D341Med (cell line): ENCODE results near the gene REC8.
A peak's percentile ranks its signal among the peaks of the same experiment; 100 is the strongest.
"Not testable (repeated sequence)": the region's sequence is repeated elsewhere in the genome, so short reads cannot be mapped to it uniquely, and the experiment has no call there.

ENCODE experiments used
- DNase-seq: peaks from one replicate; pipeline ENCODE4 v3.0.0; 2012; ENCODE audit warnings: low spot score

Gene REC8

DNA sequence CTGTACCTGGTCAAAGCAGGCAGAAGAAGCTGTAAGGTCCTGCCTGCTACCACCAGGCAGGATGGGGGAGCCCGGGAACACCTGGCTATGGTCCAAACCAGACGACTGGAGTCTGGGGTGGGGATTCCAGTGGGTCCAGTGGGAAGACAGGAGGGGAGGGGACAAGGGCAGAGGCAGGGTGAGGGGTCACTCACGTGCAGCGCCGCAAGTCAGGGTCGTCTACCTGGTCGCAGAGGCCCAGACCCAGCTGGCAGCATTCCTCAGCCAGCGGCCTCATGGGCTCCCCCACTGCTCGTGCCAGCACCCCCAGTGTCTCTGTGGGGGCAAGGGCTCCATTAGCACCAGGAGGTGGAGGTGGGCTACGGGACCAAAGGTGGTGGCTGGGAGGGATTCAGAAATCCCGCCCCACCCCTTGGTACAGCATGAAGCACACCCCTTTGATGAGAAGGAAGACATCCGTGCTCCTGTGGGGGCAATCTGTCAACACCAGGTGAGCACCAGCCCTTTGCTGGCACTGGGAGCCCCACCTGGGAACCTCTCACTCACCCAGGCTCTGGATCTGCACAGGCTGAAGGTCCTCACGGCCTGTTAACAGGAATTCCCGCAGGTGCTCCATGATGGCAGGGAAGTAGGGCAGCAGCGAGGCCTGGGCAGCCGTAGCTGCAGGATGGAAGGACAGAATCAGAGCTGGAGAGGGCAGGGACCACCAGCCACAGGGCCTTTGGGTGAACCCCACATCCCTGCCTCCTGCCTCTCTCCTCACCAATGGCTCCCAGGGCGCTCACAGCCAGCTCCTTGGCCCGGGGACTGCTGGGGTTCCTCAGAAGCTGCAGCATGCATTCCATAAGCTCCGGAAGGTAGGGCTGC lies 12.5 kb downstream of the REC8 start:
- DNase-seq: no peak

DNA sequence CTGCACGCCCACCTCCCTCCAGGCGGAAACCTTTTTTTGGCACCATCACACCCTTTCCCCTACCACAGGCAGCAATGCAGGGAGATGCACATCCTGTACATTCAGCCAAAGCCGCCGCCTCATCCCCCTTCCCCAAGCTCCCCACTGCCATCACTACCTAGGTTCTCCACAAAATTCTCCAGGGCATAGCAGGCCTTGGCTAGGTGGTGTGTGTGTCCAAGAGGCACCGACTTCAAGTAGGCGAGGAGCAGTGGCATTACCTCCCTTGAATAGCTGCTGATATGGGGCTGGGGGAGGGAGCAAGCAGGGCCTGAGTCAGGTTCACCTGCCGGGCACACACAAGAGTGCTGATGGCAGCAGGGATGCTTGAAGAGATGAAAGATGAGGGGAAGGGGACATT lies 13.1 kb downstream of the REC8 start:
- DNase-seq: no peak

DNA sequence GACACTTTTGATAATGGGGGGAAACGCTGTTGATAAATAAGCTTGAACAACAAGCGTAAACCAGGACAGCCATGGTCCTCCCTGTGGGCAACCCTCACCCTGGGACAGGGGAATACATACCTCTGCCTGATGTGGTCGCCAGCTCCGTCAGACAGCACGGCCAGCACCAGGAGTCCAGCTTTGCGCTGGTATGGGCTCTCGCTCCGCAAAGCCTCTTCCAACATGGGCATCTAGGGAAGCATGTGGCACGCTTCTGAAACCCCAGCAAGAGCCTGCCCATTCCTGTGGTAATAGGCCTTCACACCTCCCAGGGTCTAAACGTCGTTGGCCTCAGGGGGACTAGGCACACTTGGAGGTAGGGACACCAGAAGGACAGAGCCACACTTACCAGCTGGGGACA lies 13.9 kb downstream of the REC8 start:
- DNase-seq: no peak

DNA sequence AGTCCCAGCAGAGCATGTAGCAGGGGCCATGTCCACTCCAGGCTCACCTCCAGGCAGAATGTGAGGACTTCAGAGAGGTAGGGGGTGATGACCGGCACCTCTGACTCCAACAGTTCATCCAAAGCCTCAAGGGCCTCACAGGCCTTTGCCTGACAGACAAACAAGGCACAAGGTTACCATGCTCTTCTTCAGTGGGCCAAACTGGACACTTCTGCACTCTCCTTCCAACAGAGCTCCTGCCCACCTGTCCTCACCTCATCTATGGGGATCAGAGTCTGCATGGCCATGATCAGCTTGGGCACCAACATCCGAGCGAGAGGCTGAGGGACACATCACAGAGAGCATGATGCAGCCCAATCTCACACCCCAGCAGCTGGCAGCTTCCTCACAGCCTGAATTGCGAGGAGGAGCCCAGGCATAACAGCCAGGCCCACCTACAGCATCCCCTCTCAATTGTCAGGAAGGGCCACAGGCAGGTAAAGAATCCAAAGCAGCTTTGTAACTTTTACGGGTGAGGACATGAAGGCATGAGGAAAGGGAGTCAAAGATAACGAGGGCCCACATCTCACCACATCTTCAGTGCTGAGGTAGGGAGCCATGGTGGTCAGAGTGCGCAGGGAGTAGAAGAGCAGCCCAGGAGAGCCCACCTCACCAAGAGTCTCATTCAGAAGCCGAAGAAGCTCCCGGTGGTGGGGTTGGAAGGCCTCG lies 15.1 kb downstream of the REC8 start:
- DNase-seq: no peak

DNA sequence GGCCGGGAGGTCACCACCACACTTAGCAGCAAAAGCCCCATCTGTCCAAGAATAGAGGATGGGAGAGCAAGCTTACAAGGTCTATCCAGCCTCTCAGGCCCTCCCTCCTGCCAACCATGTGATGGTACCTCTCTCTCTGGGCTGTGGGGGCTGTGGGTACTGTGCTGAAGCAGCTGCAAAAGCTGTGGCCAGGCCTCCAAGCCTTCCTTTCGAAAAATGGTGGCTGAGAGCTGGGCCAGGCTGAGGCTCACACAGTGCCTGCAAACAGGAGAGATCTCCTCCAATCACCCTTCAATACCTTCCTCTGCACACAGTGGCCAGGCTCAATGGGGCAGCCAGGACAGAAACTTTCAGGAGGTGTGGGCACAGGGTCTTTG lies 15.6 kb downstream of the REC8 start:
- no peak for DNase-seq

DNA sequence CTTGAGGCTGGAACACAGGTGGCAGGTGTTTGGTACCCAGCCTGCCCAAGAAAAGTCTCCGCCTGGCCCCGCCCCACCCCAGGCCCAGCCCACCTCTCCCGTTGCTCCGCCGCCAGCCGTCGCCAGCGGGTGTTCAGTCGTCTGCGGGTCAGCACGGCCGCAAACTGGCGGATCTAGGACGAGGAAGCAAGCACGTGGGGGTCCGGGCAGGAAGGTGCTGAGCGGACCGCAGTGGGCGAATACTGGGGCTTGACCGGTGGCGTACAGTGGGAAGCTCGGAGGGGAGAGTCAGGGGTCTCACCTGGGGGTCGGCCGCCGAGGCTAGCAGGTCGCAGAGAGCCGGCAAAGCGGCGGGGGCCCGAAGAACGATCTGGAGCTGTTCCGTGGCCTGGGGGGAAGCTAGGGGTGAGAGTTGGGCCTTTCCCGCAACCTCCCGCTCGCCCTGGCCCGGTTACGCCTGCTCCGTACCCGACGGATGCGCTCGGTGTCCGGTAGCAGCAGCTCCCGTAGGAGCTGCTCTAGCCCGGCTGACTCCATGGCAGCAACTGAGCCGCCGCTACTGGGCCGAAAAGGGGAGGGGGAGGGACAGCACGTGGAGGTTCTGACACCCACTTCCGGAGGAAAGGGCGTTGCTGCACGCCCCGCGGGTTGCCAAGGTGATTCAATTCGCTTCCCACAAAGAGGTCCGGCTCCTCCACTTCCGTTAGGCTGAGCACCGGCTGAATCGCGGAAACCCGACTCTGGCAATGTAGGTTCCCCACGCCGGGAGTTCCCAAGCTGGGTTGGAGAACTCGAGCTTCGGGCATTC lies 16.6 kb downstream of the REC8 start, which contains the start of gene IPO4:
TSS of gene IPO4 (minus strand) at position 566 of the 808 bp plus-strand sequence. CDS start at position 537, 29 bp downstream.
- peak; percentile 97 for DNase-seq

DNA sequence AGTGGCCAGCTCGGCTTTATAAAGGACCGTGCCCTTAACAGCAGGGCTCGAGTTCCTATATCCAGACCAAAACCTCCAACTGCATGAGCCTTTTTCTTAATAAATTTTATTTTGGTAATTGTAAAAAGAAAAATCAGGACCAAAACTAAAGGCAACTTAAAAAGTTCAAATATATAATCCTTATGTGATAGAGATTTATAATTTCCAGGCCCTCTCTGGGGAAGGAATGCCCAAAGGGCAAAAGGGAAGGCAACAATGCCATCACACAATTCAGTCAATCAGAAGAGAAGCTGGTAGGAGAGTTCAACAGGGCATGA lies 17.1 kb downstream of the REC8 start:
- no peak for DNase-seq

DNA sequence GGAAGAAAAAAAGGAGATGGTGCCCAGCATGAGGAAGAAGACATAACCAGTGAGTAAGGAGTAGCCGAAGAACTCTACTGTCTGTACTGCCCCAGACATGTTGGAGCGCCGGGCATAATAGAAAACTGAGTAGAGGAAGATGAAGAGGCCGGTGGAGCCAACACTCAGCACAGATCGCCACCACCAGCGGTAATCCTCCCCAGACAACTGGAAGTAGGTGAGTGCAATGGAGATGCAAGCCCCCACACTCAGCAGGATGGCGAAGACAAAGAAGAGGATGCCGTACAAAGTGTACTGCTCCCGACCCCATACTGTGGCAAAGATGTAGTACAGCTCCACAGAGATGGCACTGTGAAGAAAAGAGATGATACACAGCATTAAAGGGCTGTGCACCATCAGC lies 17.6 kb downstream of the REC8 start:
- no peak for DNase-seq

DNA sequence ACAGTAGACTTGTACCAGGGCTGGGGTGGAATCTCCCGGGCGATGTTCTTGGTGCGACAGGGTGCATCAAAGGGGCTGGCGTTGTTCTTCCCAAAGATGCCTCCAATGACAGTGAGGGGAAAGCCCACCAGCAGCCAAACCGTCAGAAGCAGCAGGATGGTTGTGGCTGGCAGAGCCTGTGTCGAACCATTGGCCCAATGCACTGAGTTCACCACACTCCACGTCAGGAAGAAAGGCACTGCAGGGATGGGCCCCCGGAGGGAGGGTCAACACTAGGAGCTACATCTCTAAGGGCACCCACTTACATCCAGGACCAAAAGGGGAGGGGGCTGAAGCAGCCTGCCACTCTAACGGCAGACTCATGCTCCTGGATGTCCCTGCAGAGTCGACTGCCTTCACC lies 18.5 kb downstream of the REC8 start:
- no peak for DNase-seq

DNA sequence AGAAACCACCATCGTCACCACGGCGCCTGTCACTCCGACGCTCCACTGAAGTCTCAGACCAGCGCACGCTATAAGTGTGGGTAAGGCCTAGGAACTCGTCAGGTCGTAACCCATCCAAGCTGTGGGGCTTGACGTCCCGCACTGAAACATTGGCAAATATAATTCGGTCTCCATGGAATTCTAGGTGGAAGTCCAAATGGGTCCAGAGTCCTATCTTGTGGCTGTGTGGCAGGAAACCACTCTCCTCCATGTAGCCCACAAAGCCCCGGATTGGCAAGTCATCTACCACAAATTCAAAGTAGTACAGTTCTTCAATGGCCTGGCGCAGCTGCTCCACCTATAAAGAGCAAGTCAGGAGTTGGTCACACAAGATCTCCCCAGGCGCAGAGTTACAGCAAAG lies 21.1 kb downstream of the REC8 start:
- no peak for DNase-seq

DNA sequence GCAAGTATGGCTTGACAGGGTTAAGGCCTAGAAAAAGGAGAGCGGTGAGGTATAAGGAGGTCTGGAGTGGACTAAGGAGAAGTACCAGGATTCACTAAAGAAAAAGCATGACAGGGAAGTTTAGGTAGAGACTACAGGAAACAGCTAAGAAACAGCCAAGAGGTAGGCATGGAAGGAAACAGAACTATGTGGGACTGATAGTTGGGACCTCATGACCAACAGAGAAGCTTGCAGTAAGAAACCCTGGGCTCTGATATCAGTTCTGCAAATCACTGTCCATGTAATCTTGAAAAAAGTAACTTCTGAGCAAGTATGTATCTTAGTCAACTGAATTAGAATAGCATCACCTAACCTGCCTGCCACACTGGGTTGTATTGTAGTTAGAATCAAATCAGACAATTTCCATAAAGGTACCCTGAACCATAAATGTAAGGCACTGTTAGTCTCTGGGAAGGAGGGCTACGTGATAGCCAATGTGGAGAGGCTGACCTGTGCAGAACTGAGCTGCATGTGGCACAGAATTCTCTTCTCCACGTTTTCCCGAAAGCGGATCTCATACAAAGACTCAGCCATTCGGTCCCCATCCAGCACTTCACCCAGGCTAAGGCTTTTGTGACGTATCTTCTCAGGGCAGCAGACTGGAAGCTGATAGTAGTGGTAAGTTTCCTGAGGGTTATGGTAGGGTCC lies 22.4 kb downstream of the REC8 start:
- no peak for DNase-seq

DNA sequence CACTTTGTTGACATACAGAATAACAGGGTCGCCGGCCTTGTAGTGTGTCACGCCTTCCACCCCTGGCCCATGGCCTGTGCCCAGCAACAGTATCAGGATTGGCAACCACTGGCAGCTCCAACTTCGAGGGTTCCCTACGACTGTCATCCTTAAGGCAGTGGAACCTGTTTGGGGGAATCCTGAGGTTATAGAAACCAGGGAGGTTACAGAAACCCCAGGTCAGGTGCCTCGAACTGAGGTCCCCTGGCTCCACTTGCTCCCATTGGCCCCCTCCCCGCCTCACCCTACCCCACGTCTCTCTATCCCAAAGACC lies 22.9 kb downstream of the REC8 start:
- no peak for DNase-seq

DNA sequence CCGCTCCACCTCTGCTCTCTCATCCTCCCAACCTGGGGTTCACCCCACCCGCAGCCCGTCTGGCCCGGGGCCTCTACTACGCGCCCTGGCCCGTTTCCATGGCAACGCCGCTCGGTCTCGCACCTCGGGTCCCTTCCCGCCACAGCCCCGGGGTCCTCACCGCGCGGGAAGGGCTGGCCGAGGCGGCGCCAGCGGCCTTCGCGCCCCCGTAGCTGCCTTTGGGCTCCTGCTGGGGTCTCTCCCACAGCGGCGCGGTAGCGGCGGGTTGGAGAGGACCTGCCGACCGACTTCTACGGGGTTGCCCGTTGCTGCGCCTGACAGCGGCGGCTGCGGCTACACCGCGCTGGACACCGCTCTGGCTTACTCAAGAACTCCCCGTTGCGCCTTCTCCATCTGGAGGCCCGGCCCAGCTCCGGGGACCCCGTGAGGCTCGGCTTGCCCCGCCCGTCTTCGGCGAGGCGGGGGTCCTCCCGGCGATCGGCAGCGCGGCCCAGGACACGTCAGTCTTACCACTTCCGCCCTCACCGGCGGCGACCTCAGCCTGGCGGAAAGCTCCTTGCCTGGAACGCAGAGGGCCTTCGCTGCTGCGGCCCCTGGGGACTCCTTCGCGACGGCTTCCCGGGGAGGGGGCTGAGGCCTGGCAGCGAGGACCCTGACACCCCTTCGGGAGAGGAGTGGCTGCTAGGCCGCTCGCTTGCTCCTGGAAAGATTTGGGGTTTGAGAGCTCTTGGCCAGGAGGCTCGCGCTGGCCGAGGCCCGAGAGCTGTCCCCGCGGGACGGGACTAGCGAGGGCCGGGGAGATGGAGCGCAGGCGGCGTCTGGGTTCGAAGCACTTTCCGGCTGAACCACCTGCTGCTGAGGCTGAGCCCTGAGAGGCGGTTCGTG lies 23.5 kb downstream of the REC8 start, which contains the start of gene TM9SF1:
TSS of gene TM9SF1 (minus strand) at position 256 of the 885 bp plus-strand sequence. CDS start 422 bp downstream, outside the sequence.
- DNase-seq: peak; percentile 95

DNA sequence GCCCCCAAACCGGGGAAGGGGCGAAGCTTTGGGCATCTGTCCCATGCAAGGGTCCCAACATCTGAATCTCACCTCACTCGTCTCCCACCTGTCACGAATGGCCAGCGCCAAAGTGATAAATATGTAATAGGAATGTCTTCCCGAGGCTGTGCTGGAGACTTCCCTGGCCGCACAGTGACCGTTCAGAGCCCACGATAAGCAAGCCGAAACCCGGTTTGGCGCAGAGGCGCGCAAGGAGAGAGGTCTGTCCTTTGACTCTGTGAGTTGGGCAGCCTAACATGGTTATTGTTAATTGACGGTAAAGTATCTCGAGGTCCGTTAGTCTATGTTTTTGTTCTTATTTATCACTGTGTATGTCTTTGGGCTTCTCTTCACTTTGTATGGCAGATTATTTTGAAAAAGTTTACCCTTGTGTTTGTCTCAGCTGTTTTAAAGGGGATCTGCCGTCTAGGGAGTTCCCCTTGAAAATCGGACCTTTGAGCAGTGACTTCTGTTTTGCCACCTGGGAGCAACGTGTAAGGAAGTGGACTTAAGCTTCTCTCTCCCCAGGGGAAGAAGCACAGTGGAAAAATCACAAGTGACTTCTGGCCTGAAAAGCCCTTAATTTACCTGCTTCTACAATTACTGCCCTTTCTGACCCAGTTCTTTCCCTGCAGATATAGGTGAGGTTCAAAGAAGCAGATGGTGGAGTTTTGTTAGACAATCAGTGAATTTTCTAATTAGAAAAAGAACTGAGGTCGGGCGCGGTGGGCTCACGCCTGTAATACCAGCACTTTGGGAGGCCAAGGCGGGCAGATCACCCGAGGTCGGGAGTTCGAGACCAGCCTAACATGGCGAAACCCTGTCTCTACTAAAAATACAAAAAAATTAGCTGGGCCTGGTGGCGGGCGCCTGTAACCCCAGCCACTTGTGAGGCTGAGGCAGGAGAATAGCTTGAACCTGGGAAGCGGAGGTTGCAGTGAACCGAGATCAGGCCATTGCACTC lies 24.5 kb downstream of the REC8 start:
- no peak for DNase-seq

DNA sequence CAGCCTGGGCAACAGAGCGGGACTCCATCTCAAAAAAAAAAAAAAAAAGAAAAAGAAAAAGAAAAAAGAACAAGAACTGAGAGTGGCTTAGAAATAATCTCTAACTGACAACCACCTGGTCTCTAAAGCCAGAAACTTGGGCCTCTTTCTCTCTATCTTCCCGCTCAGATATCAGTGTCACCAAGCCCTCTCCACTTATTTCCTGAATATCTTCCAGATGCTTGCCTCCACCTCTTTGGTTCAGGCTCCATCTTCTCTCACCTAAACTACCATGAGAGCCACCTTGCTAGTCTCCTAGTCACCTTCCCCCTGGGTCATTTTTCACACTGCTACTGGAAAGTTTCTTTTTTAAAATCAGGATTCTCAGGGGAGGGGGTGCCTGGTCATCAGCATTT lies 25.2 kb downstream of the REC8 start:
- DNase-seq: no peak

DNA sequence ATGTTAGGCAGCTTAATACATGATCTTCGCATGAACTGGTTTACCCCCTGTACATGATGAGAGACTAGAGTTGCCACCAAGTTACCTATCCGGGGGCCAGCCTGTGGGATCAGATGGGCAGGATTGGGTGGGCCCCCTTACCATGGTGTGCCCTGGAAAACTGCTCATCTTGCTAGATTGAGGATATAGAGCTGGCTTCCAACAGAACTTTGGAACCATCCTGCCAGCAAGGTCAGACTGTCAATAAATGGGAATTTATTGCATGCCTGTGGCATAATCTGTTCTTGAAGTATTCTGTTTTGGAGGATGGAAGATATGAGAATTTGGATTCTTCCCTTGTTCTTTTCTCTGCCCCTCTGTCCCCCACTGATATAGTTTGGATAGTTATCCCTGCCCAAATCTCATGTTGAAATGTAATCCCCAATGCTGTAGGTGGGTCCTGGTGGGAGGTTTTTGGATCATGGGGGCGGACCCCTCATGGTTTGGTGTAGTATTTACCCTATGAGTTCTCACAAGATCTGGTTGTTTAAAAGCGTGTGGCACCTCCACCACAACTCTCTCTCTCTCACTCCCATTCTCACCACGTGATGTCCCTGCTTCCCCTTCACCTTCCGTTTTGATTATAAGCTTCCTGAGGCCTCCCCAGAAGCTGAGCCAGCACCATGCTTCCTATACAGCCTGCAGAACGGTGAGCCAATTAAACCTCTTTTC lies 27.1 kb downstream of the REC8 start:
- DNase-seq: no peak

DNA sequence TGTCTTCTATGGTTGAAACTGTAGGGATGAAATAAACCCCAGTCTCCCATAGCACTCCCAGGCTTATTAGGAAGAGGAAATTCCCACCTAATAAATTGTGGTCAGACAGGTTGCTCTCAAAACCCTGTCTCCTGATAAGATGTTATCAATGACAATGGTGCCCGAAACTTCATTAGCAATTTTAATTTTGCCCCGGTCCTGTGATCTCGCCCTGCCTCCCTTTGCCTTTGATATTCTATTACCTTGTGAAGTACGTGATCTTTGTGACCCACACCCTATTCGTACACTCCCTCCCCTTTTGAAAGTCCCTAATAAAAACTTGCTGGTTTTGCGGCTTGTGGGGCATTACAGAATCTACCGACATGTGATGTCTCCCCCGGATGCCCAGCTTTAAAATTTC lies 30.7 kb downstream of the REC8 start:
- not testable (repeated sequence) for DNase-seq

DNA sequence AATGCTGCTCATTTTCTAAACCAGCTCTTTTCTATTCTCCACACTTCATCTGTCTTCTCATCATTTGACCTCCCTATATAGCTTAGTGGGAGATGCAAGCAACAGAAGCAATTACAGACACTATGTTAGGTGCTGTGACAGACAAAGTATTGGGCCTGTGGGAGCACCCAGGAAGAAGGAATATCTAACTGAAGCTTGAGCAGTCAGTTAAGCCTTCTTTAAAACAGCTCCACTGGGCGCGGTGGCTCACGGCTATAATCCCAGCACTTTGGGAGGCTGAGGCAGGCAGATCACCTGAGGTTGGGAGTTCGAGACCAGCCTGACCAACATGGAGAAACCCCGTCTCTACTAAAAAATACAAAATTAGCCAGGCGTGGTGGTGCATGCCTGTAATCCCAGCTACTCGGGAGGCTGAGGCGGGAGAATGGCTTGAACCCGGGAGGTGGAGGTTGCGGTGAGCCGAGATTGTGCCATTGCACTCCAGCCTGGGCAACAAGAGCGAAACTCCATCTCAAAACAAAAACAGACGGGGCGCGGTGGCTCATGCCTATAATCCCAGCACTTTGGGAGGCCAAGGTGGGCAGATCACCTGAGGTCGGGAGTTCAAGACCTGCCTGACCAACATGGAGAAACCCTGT lies 31.5 kb downstream of the REC8 start:
- DNase-seq: not testable (repeated sequence)
